ENCODE data around the gene ATRX. TPM values are rescaled to one million over a fixed set of nuclear protein-coding genes. Genes with fewer than 3 reads are reported as not detected.
A peak's percentile ranks its signal among the peaks of the same experiment; 100 is the strongest.
"Not testable (repeated sequence)": the region's sequence is repeated elsewhere in the genome, so short reads cannot be mapped to it uniquely, and the experiment has no call there.

Gene ATRX
- total and polyA plus RNA-seq, 9 donors, result 21.8 to 123 (median 94.0) TPM

GRCh38 chrX:77786365-77786680 lies 307 bp upstream of the ATRX start:
- H3K27me3 ChIP-seq, result no peaks in the 10 kb centered on the region

GRCh38 chrX:77779695-77780094 lies 6.3 kb downstream of the ATRX start:
- DNase-seq, result no peak
- Histone ChIP-seq H3K27ac (no peak overlapping the region), H3K9me3 (no peaks in the 10 kb centered on the region), H3K4me1 (ENCODE audit: insufficient read depth) (no peaks in the 10 kb centered on the region), H3K4me3 (no peak overlapping the region), H3K36me3 (no peaks in the 10 kb centered on the region), H3K27me3 (no peaks in the 10 kb centered on the region)
- 62 to 68% (median 64%) methylated on average over 3 of the region's 3 CpGs for WGBS, 3 donors
- intact Hi-C loops (cut with DNase I), result no loop called here
- TF ChIP-seq EP300 (IDR thresholded peaks at IDR 0.05) (no peak), CTCF (IDR thresholded peaks at IDR 0.05) (no peak), POLR2A (IDR thresholded peaks at IDR 0.05) (no peak)

More at GRCh38 chrX:77786365-77786680, 307 bp upstream of the ATRX start:
- intact Hi-C loops (cut with DNase I), result no loop called here
- H3K4me1 ChIP-seq (ENCODE audit: insufficient read depth), result no peaks in the 10 kb centered on the region
- H3K4me3 ChIP-seq, result peak overlapping the region; percentile 41
- 33 to 53% (median 48%) methylated on average over 5 of the region's 5 CpGs for WGBS, 3 donors
- H3K27ac ChIP-seq, result peak overlapping the region; percentile 14 to 92
- TF ChIP-seq EP300 (IDR thresholded peaks at IDR 0.05), result no peak
- TF ChIP-seq CTCF (IDR thresholded peaks at IDR 0.05), result no peak
- no peak for TF ChIP-seq POLR2A (IDR thresholded peaks at IDR 0.05)
- DNase-seq, result no peak
- H3K9me3 ChIP-seq, result no peaks in the 10 kb centered on the region
- no peaks in the 10 kb centered on the region for H3K36me3 ChIP-seq

- Histone ChIP-seq H3K4me1 (ENCODE audit: insufficient read depth) (no peaks in the 10 kb centered on the region), H3K27me3 (no peaks in the 10 kb centered on the region), H3K27ac (no peak overlapping the region), H3K36me3 (no peaks in the 10 kb centered on the region), H3K9me3 (no peaks in the 10 kb centered on the region), H3K4me3 (no peak overlapping the region)
- no peak for DNase-seq
- no peak for TF ChIP-seq POLR2A (IDR thresholded peaks at IDR 0.05)
- TF ChIP-seq EP300 (IDR thresholded peaks at IDR 0.05), result no peak
- TF ChIP-seq CTCF (IDR thresholded peaks at IDR 0.05), result no peak
- intact Hi-C loops (cut with DNase I), result no loop called here
- WGBS, 3 donors, result 32 to 43% (median 42%) methylated on average over 2 of the region's 2 CpGs
Measured at GRCh38 chrX:77776659-77777058, 9.4 kb downstream of the ATRX start.

GRCh38 chrX:77771601-77772000 lies 14.4 kb downstream of the ATRX start:
- H3K27ac ChIP-seq, result no peak overlapping the region
- 23 to 41% (median 41%) methylated on average over 1 of the region's 1 CpG for WGBS, 3 donors
- intact Hi-C loops (cut with DNase I), result no loop called here
- H3K36me3 ChIP-seq, result no peaks in the 10 kb centered on the region
- H3K9me3 ChIP-seq, result no peaks in the 10 kb centered on the region
- no peak for TF ChIP-seq POLR2A (IDR thresholded peaks at IDR 0.05)
- no peak for TF ChIP-seq EP300 (IDR thresholded peaks at IDR 0.05)
- TF ChIP-seq CTCF (IDR thresholded peaks at IDR 0.05), result no peak
- no peak for DNase-seq
- no peak overlapping the region for H3K4me3 ChIP-seq
- H3K4me1 ChIP-seq (ENCODE audit: insufficient read depth), result no peaks in the 10 kb centered on the region
- no peaks in the 10 kb centered on the region for H3K27me3 ChIP-seq

GRCh38 chrX:77768787-77769186 lies 17.2 kb downstream of the ATRX start:
- Histone ChIP-seq H3K27me3 (no peaks in the 10 kb centered on the region), H3K36me3 (no peaks in the 10 kb centered on the region), H3K4me3 (no peak overlapping the region), H3K27ac (no peak overlapping the region), H3K9me3 (no peaks in the 10 kb centered on the region), H3K4me1 (ENCODE audit: insufficient read depth) (no peaks in the 10 kb centered on the region)
- intact Hi-C loops (cut with DNase I), result no loop called here
- no peak for DNase-seq
- no peak for TF ChIP-seq EP300 (IDR thresholded peaks at IDR 0.05)
- no peak for TF ChIP-seq POLR2A (IDR thresholded peaks at IDR 0.05)
- TF ChIP-seq CTCF (IDR thresholded peaks at IDR 0.05), result no peak
- 64 to 67% (median 66%) methylated on average over 2 of the region's 2 CpGs for WGBS, 3 donors

GRCh38 chrX:77766212-77766611 lies 19.8 kb downstream of the ATRX start:
- 93 to 97% (median 95%) methylated on average over 20 to 33 of the region's 33 CpGs for WGBS, 3 donors
- H3K9me3 ChIP-seq; intact Hi-C loops (cut with DNase I); H3K36me3 ChIP-seq; H3K4me3 ChIP-seq; H3K27ac ChIP-seq; DNase-seq; H3K4me1 ChIP-seq (ENCODE audit: insufficient read depth); H3K27me3 ChIP-seq: not testable (repeated sequence)

All from ovary (tissue), 9 donors.